H7 (cell line): Measurements from ENCODE around the gene ACSF3. TPM values are rescaled to one million over a fixed set of nuclear protein-coding genes. Genes with fewer than 3 reads are reported as not detected.
A peak's percentile ranks its signal among the peaks of the same experiment; 100 is the strongest.

ENCODE experiments used
- DNase-seq: peaks from one replicate; pipeline ENCODE4 v3.0.0; 2012
- H3K27me3 ChIP-seq: 2 replicates; pipeline ENCODE4 v1.6.0; 2011; ENCODE audit warnings: mild to moderate bottlenecking, low read length; ENCODE audit not compliant: control insufficient read depth, insufficient read depth
- H3K36me3 ChIP-seq: replicated peaks from 2 replicates; pipeline ENCODE4 v1.5.1; 2011; ENCODE audit warnings: low read length; ENCODE audit not compliant: control insufficient read depth, insufficient read depth
- H3K4me3 ChIP-seq: 2 replicates; pipeline ENCODE4 v1.5.1; 2011; ENCODE audit warnings: low read depth, mild to moderate bottlenecking, control low read depth, low read length, moderate library complexity; ENCODE audit not compliant: insufficient read depth
- total RNA-seq: library from RNA; depleted of rRNA; stranded (reverse); fragments of >200 nt; shearing (Covaris generic); gene quantifications from 2 replicates; pipeline ENCODE4 v1.2.3, GENCODE V29; 2014; rRNA removed

ACSF3 gene
- total RNA-seq, 1 experiment from 2014 or later: 20.2 TPM

DNA sequence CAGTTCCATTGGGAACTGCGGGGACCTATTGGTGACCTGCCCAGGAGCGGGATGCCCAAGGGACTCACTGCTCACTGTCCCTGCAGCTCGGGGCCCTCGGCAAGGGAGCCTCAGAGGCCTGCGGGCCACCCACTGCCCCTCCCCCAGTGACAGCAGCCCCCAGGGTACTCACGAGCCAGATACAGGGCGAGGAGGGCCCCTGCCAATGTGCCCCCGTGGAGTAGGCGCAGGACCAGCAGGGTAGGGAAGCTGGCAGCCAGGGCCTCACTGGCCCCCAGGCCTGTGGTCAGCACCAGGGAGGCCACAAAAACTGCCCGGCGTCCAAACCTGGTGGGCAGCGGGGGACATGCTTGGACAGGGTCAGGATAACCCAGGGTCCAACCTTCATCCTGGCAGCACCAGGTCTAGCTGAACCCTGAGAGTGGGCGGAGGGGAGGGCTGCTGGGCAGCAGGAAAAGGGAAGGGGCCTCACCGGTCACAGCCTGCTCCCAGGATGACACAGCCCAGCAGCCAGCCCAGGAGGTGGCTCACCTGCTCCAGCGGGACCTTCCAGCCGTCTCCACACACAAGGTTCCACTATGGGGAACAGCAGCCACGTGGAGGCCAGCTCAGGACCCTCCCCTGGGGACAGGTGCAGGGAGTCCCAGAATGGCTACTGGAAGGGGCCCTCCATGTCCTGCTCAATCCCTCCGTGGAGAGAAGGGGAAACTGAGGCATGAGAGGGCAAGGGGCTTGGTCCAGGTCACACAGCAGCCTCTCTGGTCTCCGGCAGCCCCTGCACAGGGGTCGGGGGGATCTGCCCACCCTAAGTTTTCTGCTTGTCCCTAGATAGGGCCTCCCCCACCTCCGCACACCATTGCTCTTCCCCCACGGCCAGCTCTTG, 105.8 kb downstream of the ACSF3 start:
- Histone ChIP-seq H3K4me3 (no peak overlapping the region; the same call in 1 of the 2 replicates), H3K27me3 (peaks cover 41% of the 10 kb centered on the region), H3K36me3 (no peaks in the 10 kb centered on the region)
- DNase-seq: peak; percentile 52

DNA sequence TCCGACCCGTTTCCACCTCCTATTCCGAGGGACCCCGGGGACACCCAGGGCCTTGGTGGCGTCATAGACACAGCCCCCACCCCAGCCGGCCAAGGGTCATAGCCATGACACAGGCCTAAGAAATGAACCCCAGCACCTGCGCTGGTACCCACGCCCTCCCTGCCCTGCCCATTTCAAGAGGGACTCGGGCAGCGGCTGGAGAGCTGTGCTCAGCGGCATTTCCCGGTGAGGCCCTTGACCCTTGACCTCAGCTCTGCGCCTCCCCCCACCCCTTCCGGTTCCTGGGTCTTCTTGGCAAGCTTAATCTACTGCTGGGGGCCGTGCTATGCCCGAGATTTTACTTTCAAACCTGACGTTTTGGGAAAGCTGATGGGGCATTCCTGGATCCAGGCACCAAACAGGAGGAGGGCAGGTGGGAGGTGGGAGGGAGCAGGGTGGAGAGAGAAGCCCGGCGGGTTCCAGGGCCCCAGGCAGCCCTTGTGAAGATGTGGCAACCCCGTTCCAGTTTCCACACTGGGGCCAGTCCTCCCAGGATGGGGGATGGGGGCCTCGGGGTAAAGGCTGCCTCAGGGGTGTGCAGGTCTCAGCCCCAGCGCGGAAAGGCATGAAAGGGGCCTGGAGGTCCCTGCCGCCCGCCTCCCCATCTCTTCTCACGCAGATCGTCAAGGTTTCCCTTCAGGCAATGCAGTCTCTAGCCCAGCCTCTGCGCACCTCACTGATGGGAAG, 106.6 kb downstream of the ACSF3 start, which contains the start of gene SLC22A31:
Gene SLC22A31 (minus strand): TSS at position 414 of the 726 bp plus-strand sequence. CDS start 36 bp downstream, at position 378.
- Histone ChIP-seq H3K36me3 (no peaks in the 10 kb centered on the region), H3K27me3 (peaks cover 43% of the 10 kb centered on the region), H3K4me3 (peak within 1 kb of the TSS; percentile 52)
- DNase-seq: peak; percentile 85

DNA sequence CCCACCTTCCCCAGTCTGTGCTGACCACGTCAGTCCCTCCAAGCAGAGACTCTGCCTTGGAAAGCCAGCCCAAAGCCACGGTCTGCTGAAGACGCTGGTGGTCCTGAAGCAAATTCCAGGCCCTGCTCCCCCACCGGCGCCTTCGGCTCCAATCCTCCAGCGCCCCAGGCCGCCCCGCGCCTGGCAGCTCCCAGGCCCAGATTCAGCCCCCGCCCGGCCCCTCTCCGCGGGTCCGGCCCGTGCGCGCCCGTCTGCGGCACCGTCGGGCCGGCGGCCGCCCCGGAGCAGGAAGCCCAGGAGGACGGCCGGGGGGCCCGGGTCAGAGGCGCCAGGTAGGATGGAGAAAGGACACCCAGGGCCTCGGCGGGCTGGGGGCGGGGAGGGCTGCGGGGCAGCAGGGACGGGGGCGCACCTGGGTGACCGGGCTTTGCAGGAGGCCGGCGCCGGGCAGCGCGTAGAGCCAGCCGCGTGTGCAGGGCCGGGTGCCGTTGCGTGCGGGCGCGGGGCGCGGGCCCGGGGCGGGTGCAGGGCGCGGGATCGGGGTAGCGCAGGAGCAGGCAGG, 107.3 kb downstream of the ACSF3 start:
- peak overlapping the region; percentile 52; the same call in 1 of the 2 replicates for H3K4me3 ChIP-seq
- no peaks in the 10 kb centered on the region for H3K36me3 ChIP-seq
- H3K27me3 ChIP-seq: peaks cover 43% of the 10 kb centered on the region
- peak; percentile 86 for DNase-seq

DNA sequence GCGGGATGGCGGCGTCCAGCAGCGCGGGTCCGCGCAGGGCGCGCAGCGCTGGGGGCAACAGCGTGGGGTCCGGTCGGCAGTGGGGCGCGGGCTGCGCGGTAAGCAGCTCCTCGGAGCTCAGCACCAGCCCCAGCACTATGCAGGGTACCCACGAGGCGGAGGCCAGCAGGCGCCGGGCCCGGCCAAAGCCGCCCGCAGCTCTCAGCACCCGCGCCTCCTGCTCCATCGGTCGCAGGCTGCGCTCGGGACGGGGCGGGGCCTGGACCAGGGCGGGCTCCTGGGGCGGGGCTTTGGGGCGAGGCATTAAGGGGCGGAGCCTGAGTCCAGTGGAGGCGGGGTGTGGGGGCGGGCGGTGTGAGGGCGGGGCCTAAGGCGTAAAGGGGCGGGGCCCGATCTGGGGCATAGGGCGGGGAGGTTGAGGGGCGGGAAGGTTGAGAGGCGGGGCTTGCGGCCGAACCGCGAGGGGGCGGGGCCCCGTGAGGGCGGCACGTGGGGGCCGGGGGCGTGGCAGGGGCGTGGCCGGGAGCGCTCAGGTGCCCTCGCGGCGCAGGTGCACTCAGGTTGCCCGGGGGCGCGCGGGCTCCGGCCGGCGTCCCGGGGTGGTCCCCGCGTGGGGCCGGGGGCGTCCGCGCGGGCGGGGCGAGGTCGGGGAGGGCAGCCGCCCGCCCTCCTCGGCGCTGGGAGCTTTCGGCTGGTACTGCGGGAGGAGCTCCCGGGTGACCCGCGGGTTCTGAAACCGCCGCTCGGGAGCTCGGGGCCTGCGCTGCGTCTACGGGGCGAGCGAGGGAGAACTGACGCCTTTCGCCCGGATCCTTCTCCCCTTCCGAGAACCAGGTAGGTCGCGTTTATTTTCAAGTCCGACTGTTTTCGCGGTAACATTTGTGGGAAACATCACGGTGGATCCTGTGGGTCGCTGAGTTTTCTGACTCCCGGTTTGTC, 108.1 kb downstream of the ACSF3 start:
- DNase-seq: peak; percentile 100
- peak overlapping the region; percentile 52 for H3K4me3 ChIP-seq
- peaks cover 43% of the 10 kb centered on the region for H3K27me3 ChIP-seq
- no peaks in the 10 kb centered on the region for H3K36me3 ChIP-seq

DNA sequence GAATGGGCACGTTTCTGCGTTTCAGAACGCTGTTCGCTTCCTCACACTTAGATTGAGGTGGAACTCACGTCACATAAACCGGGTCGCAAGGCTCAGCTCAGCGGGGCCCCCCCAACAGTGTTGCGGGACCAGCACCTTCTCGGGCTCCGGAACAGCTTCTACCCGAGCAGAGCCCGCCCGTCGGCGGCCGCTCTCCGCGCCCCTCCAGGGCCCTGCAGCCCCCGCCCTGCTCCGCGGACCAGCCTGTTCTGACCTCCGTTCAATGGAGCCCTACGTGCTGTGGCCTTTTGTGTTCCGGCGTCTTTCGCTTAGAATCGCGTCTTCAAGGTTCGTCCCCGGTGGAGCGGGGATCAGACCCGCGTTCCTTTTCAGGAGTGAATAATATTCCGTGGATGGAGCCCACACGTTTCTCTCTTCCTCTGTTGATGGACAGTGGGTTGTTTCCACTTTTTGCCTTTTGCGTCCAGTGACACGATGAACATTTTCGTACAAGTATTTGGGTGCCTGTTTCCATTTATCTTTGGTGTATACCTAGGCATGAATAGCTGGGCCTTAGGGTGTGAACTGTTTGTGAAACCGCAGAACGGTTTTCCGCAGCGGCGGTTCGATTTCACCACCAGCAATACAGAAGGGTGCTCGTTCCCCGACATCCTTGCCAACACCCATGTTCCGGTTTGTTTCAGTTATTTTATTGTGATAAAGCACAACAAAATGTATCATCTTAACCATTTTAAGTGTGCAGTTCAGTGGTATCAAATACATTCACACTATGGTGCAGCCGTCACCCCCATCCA, 109.0 kb downstream of the ACSF3 start:
- peak; percentile 72 for DNase-seq
- Histone ChIP-seq H3K27me3 (peaks cover 43% of the 10 kb centered on the region), H3K36me3 (no peaks in the 10 kb centered on the region), H3K4me3 (peak overlapping the region; percentile 30; the same call in 1 of the 2 replicates)

Other genes with a start within 250 kb of the ACSF3 start
- gene GALNS, start 236.9 kb upstream of the ACSF3 start, total RNA-seq: 6.7 and 17.1 TPM in 2 replicates
- 56.2 and 56.6 TPM in 2 replicates for gene TRAPPC2L, start 236.7 kb upstream of the ACSF3 start, total RNA-seq
- gene PABPN1L, start 227.2 kb upstream of the ACSF3 start, total RNA-seq: not detected in 2 replicates
- 0.35 TPM in 1 of 2 replicates, not detected in the other for gene CBFA2T3, start 116.6 kb upstream of the ACSF3 start, total RNA-seq
- gene CDH15, start 77.9 kb downstream of the ACSF3 start, total RNA-seq: 0.07 and 0.10 TPM in 2 replicates
- 0.81 and 1.9 TPM in 2 replicates for gene SLC22A31, start 106.7 kb downstream of the ACSF3 start, total RNA-seq
- 10.1 and 12.3 TPM in 2 replicates for gene ZNF778, start 123.9 kb downstream of the ACSF3 start, total RNA-seq